ENCODE data around the gene RC3H2. TPM values are rescaled to one million over a fixed set of nuclear protein-coding genes. Genes with fewer than 3 reads are reported as not detected.
"Not testable (repeated sequence)": the region's sequence is repeated elsewhere in the genome, so short reads cannot be mapped to it uniquely, and the experiment has no call there.

The RC3H2 gene
- total RNA-seq, 5 donors from 2014 or later (not counting 1 experiment from before 2014, with no cell fraction given): 45.3 to 76.0 (median 59.8) TPM

DNA sequence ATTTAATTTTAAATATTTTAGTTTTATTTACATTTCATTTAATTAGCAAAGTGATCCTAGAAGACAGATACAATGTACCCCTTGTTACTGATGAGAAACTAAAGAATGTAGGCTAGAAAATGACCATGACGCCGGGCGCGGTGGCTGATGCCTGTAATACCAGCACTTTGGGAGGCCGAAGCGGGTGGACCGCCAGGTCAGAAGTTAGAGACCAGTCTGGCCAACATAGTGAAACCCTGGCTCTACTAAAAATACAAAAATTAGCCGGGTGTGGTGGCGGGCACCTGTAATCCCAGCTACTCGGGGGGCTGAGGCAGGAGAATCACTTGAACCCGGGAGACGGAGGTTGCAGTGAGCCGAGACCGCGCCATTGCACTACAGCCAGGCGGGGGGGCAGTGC is 963 bp upstream of the RC3H2 start:
- H3K9me3 ChIP-seq; CTCF ChIA-PET; H3K27ac Mint-ChIP-seq; ATAC-seq (replicated peaks in 1 of 4); H3K27ac ChIP-seq (ENCODE audit: low read length); H3K27me3 Mint-ChIP-seq; H3K4me3 ChIP-seq (ENCODE audit: control insufficient read depth in 1 of 2, extremely low read depth in 1 of 2, low read length in 1 of 2); H3K4me3 Mint-ChIP-seq; H3K27me3 ChIP-seq (replicated peaks in 1 of 2; ENCODE audit: control insufficient read depth in 2 of 2, extremely low read depth in 1 of 2, insufficient read depth in 2 of 2, low read length in 1 of 2); DNase-seq; H3K9me3 Mint-ChIP-seq; H3K36me3 ChIP-seq (ENCODE audit: control insufficient read depth in 2 of 2, extremely low read depth in 1 of 2, insufficient read depth in 1 of 2, low read length in 1 of 2): not testable (repeated sequence)
- POLR2A ChIA-PET: interaction anchor here (0.7 to 1.1 kb wide), 2 partner anchors 24 to 639 kb away, joined by 3 to 6 read pairs; no protein-coding TSS in a partner anchor
- H3K4me1 Mint-ChIP-seq: peaks cover 19 to 45% (median 34%) of the 10 kb centered on the region in 3 donors
- H3K36me3 Mint-ChIP-seq: peaks cover 14% of the 10 kb centered on the region
- 98% methylated on average over 7 of the region's 16 CpGs for WGBS (ENCODE audit: insufficient coverage)
- peaks cover 12 to 17% of the 10 kb centered on the region in 2 experiments for H3K4me1 ChIP-seq (ENCODE audit: control insufficient read depth in 1 of 2, extremely low read depth in 1 of 2, insufficient read depth in 2 of 2, low read length in 2 of 2)

DNA sequence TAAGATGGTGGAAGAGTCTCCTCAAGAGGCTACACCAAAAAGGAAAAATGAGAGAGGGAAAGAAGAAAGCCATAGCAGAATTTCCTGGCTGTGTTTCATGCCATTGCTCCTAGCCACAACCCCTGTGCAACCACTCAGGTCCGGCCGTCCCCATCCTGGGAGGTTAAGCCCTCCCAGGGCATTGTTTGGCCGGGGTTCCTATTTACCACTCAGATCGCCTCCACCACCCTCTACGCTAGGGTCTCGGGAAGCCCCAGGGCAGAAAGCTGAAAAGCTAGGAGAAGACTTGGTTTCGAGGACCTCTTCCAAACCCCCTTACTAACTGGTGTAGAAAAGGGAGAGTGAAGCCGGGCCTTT is 715 bp downstream of the RC3H2 start:
- peak in 11 of 35 experiments; percentile 0 to 40 (median 10) for DNase-seq
- H3K27ac Mint-ChIP-seq: peak overlapping the region; percentile 83 to 93
- no peaks in the 10 kb centered on the region for H3K9me3 Mint-ChIP-seq
- Histone ChIP-seq H3K4me1 (ENCODE audit: control insufficient read depth in 1 of 2, extremely low read depth in 1 of 2, insufficient read depth in 2 of 2, low read length in 2 of 2) (peaks cover 17 to 18% of the 10 kb centered on the region in 2 experiments), H3K27ac (ENCODE audit: low read length) (peak overlapping the region; percentile 86), H3K36me3 (ENCODE audit: control insufficient read depth in 2 of 2, extremely low read depth in 1 of 2, insufficient read depth in 1 of 2, low read length in 1 of 2) (no peaks in the 10 kb centered on the region), H3K4me3 (ENCODE audit: control insufficient read depth in 1 of 2, extremely low read depth in 1 of 2, low read length in 1 of 2) (peak overlapping the region; percentile 76 to 81), H3K9me3 (no peaks in the 10 kb centered on the region), H3K27me3 (replicated peaks in 1 of 2; ENCODE audit: control insufficient read depth in 2 of 2, extremely low read depth in 1 of 2, insufficient read depth in 2 of 2, low read length in 1 of 2) (no peaks in the 10 kb centered on the region)
- 0% methylated on average over 2 of the region's 8 CpGs for WGBS (ENCODE audit: insufficient coverage)
- H3K4me1 Mint-ChIP-seq: peaks cover 22 to 48% (median 35%) of the 10 kb centered on the region in 3 donors
- CTCF ChIA-PET: interaction anchor here in 1 of 2 donors (1.0 to 2.0 kb wide), 4 partner anchors 8 to 87 kb away, joined by 3 to 11 read pairs (median 7); partner anchors contain the start of gene ZBTB6
- ATAC-seq (replicated peaks in 1 of 4): peak in 3 of 4 experiments; percentile 0 to 2 (median 1)
- H3K27me3 Mint-ChIP-seq: no peaks in the 10 kb centered on the region
- H3K4me3 Mint-ChIP-seq: peak overlapping the region; percentile 88 to 92 (median 91)
- POLR2A ChIA-PET: interaction anchor here (0.6 to 3.3 kb wide), 5 partner anchors 9 to 44 kb away, joined by 3 to 23 read pairs (median 7); partner anchors contain the start of genes RABGAP1 (in 1 of the 2) and ZBTB26 (in 1 of the 2)
- H3K36me3 Mint-ChIP-seq: peaks cover 6% of the 10 kb centered on the region

DNA sequence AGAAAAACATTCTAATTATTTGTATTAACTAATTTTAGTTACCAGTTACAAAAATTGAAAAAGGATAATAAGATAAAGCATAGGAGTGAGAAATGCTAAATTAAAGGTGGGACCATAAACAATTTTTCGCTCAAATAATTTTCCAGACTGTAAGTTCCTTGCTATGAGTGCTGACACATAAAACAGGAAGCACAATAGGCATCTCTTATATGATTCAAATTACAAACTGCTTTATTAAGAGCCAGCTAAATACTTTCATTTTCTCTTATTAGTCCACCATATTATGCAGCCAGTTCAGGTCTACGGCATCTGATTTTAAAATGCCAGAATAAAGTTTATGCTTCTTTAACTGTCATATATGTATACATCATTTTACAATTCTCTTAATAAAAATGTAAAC is 4.4 kb downstream of the RC3H2 start:
- peaks cover 19 to 33% of the 10 kb centered on the region in 2 experiments for H3K4me1 ChIP-seq (ENCODE audit: control insufficient read depth in 1 of 2, extremely low read depth in 1 of 2, insufficient read depth in 2 of 2, low read length in 2 of 2)
- peak overlapping the region; percentile 55 for H3K27ac ChIP-seq (ENCODE audit: low read length)
- H3K9me3 ChIP-seq: no peaks in the 10 kb centered on the region
- Mint-ChIP-seq H3K9me3 (no peaks in the 10 kb centered on the region), H3K4me3 (peak overlapping the region; percentile 44 to 70 (median 68)), H3K27me3 (no peaks in the 10 kb centered on the region), H3K27ac (peak overlapping the region; percentile 58 to 63), H3K4me1 (peaks cover 37 to 72% (median 54%) of the 10 kb centered on the region in 3 donors), H3K36me3 (peaks cover 15% of the 10 kb centered on the region)
- peaks cover 4 to 8% of the 10 kb centered on the region in 2 donors for H3K36me3 ChIP-seq (ENCODE audit: control insufficient read depth in 2 of 2, extremely low read depth in 1 of 2, insufficient read depth in 1 of 2, low read length in 1 of 2)
- POLR2A ChIA-PET: interaction anchor here (0.5 to 1.3 kb wide), 2 partner anchors 11 to 22 kb away, joined by 3 to 9 read pairs; partner anchors contain the start of gene ZBTB6 (in 1 of the 2)
- CTCF ChIA-PET: interaction anchor here in 1 of 2 donors (0.7 to 1.2 kb wide), 4 partner anchors 12 to 90 kb away, joined by 4 to 6 read pairs (median 6); partner anchors contain the start of genes RABGAP1 and ZBTB6
- no CpG with 5 or more reads among the region's 2 CpGs for WGBS (ENCODE audit: insufficient coverage)
- H3K27me3 ChIP-seq (replicated peaks in 1 of 2; ENCODE audit: control insufficient read depth in 2 of 2, extremely low read depth in 1 of 2, insufficient read depth in 2 of 2, low read length in 1 of 2): no peaks in the 10 kb centered on the region
- peak overlapping the region in 1 of 2 donors; percentile 32 for H3K4me3 ChIP-seq (ENCODE audit: control insufficient read depth in 1 of 2, extremely low read depth in 1 of 2, low read length in 1 of 2)
- ATAC-seq (replicated peaks in 1 of 4) (no peak), DNase-seq (peak in 1 of 35 experiments; percentile 49)

DNA sequence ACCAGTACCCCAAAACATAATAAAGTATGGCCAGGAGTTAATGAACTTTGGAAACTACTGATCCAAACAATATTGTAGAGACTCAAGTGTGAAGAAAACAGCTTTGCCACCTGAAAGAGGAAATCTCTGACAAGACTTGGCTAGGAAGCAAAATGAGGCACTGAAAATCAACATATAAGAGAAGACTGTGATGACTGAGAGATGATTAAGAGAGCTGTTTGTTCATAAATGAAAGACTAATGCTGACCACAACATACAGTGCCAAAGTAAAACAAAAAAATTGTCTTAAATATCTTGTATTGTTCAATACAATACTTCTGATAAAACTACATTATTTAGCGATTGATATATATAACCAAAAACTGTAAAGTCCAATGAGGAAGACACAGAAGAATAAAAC is 7.2 kb downstream of the RC3H2 start:
- Mint-ChIP-seq H3K36me3 (peaks cover 31% of the 10 kb centered on the region), H3K9me3 (no peaks in the 10 kb centered on the region), H3K4me3 (peak overlapping the region in 1 of 3 donors; percentile 35), H3K4me1 (peaks cover 26 to 65% (median 44%) of the 10 kb centered on the region in 3 donors), H3K27ac (peak overlapping the region in 1 of 2 donors; percentile 74), H3K27me3 (no peaks in the 10 kb centered on the region)
- ChIA-PET CTCF (interaction anchor here in 1 of 2 donors (0.6 kb wide), 1 partner anchor 8 kb away, joined by 3 read pairs; no protein-coding TSS in a partner anchor), POLR2A (interaction anchor here in 1 of 2 donors (0.5 kb wide), 1 partner anchor 88 kb away, joined by 3 read pairs; no protein-coding TSS in a partner anchor)
- no peaks in the 10 kb centered on the region for H3K27me3 ChIP-seq (replicated peaks in 1 of 2; ENCODE audit: control insufficient read depth in 2 of 2, extremely low read depth in 1 of 2, insufficient read depth in 2 of 2, low read length in 1 of 2)
- no peak for ATAC-seq (replicated peaks in 1 of 4)
- peaks cover 13 to 28% of the 10 kb centered on the region in 2 experiments for H3K4me1 ChIP-seq (ENCODE audit: control insufficient read depth in 1 of 2, extremely low read depth in 1 of 2, insufficient read depth in 2 of 2, low read length in 2 of 2)
- H3K36me3 ChIP-seq (ENCODE audit: control insufficient read depth in 2 of 2, extremely low read depth in 1 of 2, insufficient read depth in 1 of 2, low read length in 1 of 2): peaks cover 8 to 24% of the 10 kb centered on the region in 2 donors
- peak overlapping the region; percentile 24 for H3K27ac ChIP-seq (ENCODE audit: low read length)
- WGBS (ENCODE audit: insufficient coverage): no CpG with 5 or more reads among the region's 1 CpG
- DNase-seq: no peak
- no peaks in the 10 kb centered on the region for H3K9me3 ChIP-seq
- no peak overlapping the region for H3K4me3 ChIP-seq (ENCODE audit: control insufficient read depth in 1 of 2, extremely low read depth in 1 of 2, low read length in 1 of 2)

DNA sequence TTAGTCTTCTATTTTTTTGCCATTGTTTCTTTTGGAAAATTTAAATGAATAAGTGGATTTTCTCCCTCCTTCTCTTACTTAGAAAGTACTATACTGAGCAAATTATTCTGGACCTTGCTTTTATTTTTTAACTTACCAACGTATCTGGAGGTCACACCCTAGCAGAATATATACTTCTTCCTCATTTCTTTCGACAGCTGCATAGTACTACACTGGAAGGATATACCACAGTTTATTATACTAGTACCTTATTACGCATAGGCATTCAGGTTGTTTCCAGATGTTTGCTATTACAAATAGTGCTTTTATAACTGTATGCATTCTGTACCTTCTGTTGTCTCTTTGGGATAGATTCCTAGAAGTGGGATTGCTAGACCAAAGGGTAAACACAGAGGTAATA is 16.7 kb downstream of the RC3H2 start:
- no peak overlapping the region for H3K4me3 Mint-ChIP-seq
- peak overlapping the region in 1 of 2 donors; percentile 34 for H3K27ac Mint-ChIP-seq

DNA sequence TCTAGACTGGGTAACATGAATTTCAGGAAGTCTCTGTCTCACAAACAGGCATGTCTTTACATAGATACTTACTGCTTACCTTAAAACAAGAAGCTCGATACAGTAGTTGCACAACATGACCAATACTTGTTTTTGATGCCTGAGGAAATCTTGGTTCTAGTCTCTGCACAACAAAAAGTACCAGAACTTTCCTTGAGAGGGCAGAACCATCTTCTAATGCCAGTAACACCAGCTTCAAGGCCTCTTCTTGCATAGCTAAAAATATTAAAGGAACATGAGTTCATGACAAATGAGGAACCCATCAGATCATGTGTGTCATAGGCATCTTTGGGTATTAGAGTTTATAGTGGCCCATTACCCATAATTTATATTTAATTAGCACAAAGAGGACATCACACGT is 22.0 kb downstream of the RC3H2 start:
- DNase-seq: no peak
- POLR2A ChIA-PET: interaction anchor here in 1 of 2 donors (0.5 kb wide), 1 partner anchor 786 kb away, joined by 3 read pairs; no protein-coding TSS in a partner anchor
- CTCF ChIA-PET: interaction anchor here in 1 of 2 donors (1.0 kb wide), 2 partner anchors 108 to 114 kb away, joined by 3 read pairs; no protein-coding TSS in a partner anchor
- Histone ChIP-seq H3K27me3 (replicated peaks in 1 of 2; ENCODE audit: control insufficient read depth in 2 of 2, extremely low read depth in 1 of 2, insufficient read depth in 2 of 2, low read length in 1 of 2) (no peaks in the 10 kb centered on the region), H3K4me1 (ENCODE audit: control insufficient read depth in 1 of 2, extremely low read depth in 1 of 2, insufficient read depth in 2 of 2, low read length in 2 of 2) (no peaks in the 10 kb centered on the region), H3K4me3 (ENCODE audit: control insufficient read depth in 1 of 2, extremely low read depth in 1 of 2, low read length in 1 of 2) (no peak overlapping the region), H3K27ac (ENCODE audit: low read length) (no peak overlapping the region), H3K9me3 (no peaks in the 10 kb centered on the region), H3K36me3 (ENCODE audit: control insufficient read depth in 2 of 2, extremely low read depth in 1 of 2, insufficient read depth in 1 of 2, low read length in 1 of 2) (peaks cover 2 to 67% of the 10 kb centered on the region in 2 donors)
- Mint-ChIP-seq H3K27ac (peak overlapping the region in 1 of 2 donors; percentile 2), H3K9me3 (no peaks in the 10 kb centered on the region), H3K4me1 (peaks cover 0 to 7% (median 4%) of the 10 kb centered on the region in 3 donors), H3K4me3 (no peak overlapping the region), H3K36me3 (peaks cover 39% of the 10 kb centered on the region), H3K27me3 (no peaks in the 10 kb centered on the region)
- WGBS (ENCODE audit: insufficient coverage): 100% methylated on average over 1 of the region's 2 CpGs
- no peak for ATAC-seq (replicated peaks in 1 of 4)

More for the DNA sequence above, 16.7 kb downstream of the RC3H2 start:
- Histone ChIP-seq H3K27me3 (replicated peaks in 1 of 2; ENCODE audit: control insufficient read depth in 2 of 2, extremely low read depth in 1 of 2, insufficient read depth in 2 of 2, low read length in 1 of 2) (no peaks in the 10 kb centered on the region), H3K4me3 (ENCODE audit: control insufficient read depth in 1 of 2, extremely low read depth in 1 of 2, low read length in 1 of 2) (no peak overlapping the region), H3K36me3 (ENCODE audit: control insufficient read depth in 2 of 2, extremely low read depth in 1 of 2, insufficient read depth in 1 of 2, low read length in 1 of 2) (peaks cover 0 to 55% of the 10 kb centered on the region in 2 donors), H3K27ac (ENCODE audit: low read length) (no peak overlapping the region), H3K9me3 (no peaks in the 10 kb centered on the region), H3K4me1 (ENCODE audit: control insufficient read depth in 1 of 2, extremely low read depth in 1 of 2, insufficient read depth in 2 of 2, low read length in 2 of 2) (no peaks in the 10 kb centered on the region)
- Mint-ChIP-seq H3K9me3 (no peaks in the 10 kb centered on the region), H3K36me3 (peaks cover 38% of the 10 kb centered on the region), H3K27me3 (no peaks in the 10 kb centered on the region), H3K4me1 (peaks cover 4 to 6% (median 5%) of the 10 kb centered on the region in 3 donors)
- POLR2A ChIA-PET: no interaction called here
- WGBS (ENCODE audit: insufficient coverage): no CpG with 5 or more reads among the region's 3 CpGs
- CTCF ChIA-PET: no interaction called here
- DNase-seq (no peak), ATAC-seq (replicated peaks in 1 of 4) (no peak)
